Fibroblast of lung (primary cell): ENCODE results near the gene RUFY3.

ENCODE experiments used
- EZH2 ChIP-seq: IDR thresholded peaks from 2 replicates; pipeline ENCODE4 v1.5.1; 2012; ENCODE audit warnings: low read length, control low read depth, mild to moderate bottlenecking; ENCODE audit errors: missing control alignments
- TF ChIP-seq, protein P1 (sequence below), 2 donors: IDR thresholded peaks in 1 of 2; conservative IDR thresholded peaks in 1 of 2; 1 replicate in 1 of 2; 2 replicates in 1 of 2; pipeline ENCODE4 v1.5.1; 2011 to 2012; ENCODE audit warnings: low read length in 2 of 2, control low read depth in 1 of 2, inconsistent platforms in 1 of 2, low read depth in 1 of 2, mild to moderate bottlenecking in 1 of 2

DNA sequence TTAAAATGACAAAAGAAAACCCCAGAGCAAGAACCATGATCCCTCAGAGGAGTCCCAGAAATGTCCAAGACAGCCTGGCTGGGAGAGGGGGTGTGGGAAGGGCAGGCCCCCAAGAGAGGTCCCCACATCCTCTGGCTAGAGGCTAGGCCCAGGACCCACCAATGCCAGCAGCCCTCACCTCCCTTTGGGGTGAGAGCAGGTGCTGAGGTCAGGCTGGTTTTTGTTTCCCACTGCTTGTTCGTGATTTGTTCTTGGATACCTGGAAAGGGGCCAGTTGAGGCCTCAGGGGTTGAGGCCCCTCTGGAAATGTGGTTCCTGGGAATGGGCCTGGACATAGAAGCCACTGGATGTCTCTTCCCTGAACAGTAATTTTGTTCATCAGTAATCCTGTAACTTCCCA lies 120.2 kb downstream of the RUFY3 start:
- TF ChIP-seq, protein P1, sequence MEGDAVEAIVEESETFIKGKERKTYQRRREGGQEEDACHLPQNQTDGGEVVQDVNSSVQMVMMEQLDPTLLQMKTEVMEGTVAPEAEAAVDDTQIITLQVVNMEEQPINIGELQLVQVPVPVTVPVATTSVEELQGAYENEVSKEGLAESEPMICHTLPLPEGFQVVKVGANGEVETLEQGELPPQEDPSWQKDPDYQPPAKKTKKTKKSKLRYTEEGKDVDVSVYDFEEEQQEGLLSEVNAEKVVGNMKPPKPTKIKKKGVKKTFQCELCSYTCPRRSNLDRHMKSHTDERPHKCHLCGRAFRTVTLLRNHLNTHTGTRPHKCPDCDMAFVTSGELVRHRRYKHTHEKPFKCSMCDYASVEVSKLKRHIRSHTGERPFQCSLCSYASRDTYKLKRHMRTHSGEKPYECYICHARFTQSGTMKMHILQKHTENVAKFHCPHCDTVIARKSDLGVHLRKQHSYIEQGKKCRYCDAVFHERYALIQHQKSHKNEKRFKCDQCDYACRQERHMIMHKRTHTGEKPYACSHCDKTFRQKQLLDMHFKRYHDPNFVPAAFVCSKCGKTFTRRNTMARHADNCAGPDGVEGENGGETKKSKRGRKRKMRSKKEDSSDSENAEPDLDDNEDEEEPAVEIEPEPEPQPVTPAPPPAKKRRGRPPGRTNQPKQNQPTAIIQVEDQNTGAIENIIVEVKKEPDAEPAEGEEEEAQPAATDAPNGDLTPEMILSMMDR (conservative IDR thresholded peaks at IDR 0.05 in 1 of 2, IDR thresholded peaks at IDR 0.05 in 1 of 2; ENCODE audit: low read depth in 1 of 2, low read length in 2 of 2) = no peak
- TF ChIP-seq EZH2 = no peak
